Uterus (tissue), 4 donors: ENCODE results near the gene ZNF423. TPM values are rescaled to one million over a fixed set of nuclear protein-coding genes. Genes with fewer than 3 reads are reported as not detected.
A peak's percentile ranks its signal among the peaks of the same experiment; 100 is the strongest.

Experiments used
- DNase-seq, 2 donors: peaks; one replicate each; pipeline ENCODE4 v3.0.0-alpha.2; 2019 to 2020
- H3K27ac ChIP-seq, 2 donors: fragments of 200-600 bp; sonication (generic); 1 replicate in 1 of 2; 2 replicates in 1 of 2; pipeline ENCODE4 v1.5.1; 2016 to 2018
- H3K27me3 ChIP-seq, 2 donors: fragments of 200-600 bp; sonication (generic); one replicate each; pipeline ENCODE4 v1.5.1; 2018 to 2019; ENCODE audit warnings: control low read depth in 1 of 2
- H3K36me3 ChIP-seq, 2 donors: fragments of 200-600 bp; sonication (generic); one replicate each; pipeline ENCODE4 v1.5.1; 2019; ENCODE audit warnings: control low read depth in 1 of 2
- H3K4me1 ChIP-seq, 2 donors: fragments of 200-600 bp; sonication (generic); one replicate each; pipeline ENCODE4 v1.5.1; 2018 to 2019; ENCODE audit warnings: control low read depth in 1 of 2
- H3K4me3 ChIP-seq, 2 donors: fragments of 200-600 bp; sonication (generic); 1 replicate in 1 of 2; 2 replicates in 1 of 2; pipeline ENCODE4 v1.5.1; 2018 to 2019; ENCODE audit warnings: mild to moderate bottlenecking in 1 of 2
- H3K9me3 ChIP-seq, 2 donors: fragments of 200-600 bp; sonication (generic); one replicate each; pipeline ENCODE4 v1.5.1; 2019; ENCODE audit warnings: control low read depth in 1 of 2
- POLR2A ChIP-seq, 2 donors: fragments of 450-650 bp; IDR thresholded peaks; one replicate each; pipeline ENCODE4 v1.6.1; 2016; ENCODE audit warnings: antibody characterized with exemption in 2 of 2, mild to moderate bottlenecking in 1 of 2, moderate library complexity in 1 of 2
- intact Hi-C: fragments of 100-400 bp; cut with DNase I; formaldehyde crosslinking; loops from one replicate; pipeline ENCODE4 v1.15.1; 2023; ENCODE audit warnings: low total_unique reads
- total RNA-seq, 4 donors: library from RNA; depleted of rRNA in 3 of 4; stranded (reverse); fragments of >200 nt in 3 of 4; gene quantifications; one replicate each; pipeline versions ENCODE4 v1.1.0 to v1.2.4, GENCODE V29; 2014 to 2023
- TF ChIP-seq, protein P1 (sequence below), 4 experiments: fragments of 200-600 bp in 2 of 4; fragments of 450-650 bp in 2 of 4; sonication (generic) in 2 of 4; IDR thresholded peaks; one replicate each; pipeline ENCODE4 v1.5.1; 2016 to 2019; ENCODE audit warnings: antibody characterized with exemption in 4 of 4, mild to moderate bottlenecking in 2 of 4, moderate library complexity in 1 of 4
- donor health status: DM: yes; HTN: yes; CAD: no.

ZNF423 gene
- total RNA-seq, 4 donors from 2014 or later, result 7.1 to 33.5 (median 14.7) TPM

- Histone ChIP-seq H3K4me1 (no peaks in the 10 kb centered on the region), H3K9me3 (no peaks in the 10 kb centered on the region), H3K36me3 (no peaks in the 10 kb centered on the region), H3K27ac (no peak overlapping the region), H3K4me3 (no peak overlapping the region), H3K27me3 (no peaks in the 10 kb centered on the region)
- no peak for DNase-seq
- TF ChIP-seq POLR2A (IDR thresholded peaks at IDR 0.05), result no peak
- TF ChIP-seq, protein P1, sequence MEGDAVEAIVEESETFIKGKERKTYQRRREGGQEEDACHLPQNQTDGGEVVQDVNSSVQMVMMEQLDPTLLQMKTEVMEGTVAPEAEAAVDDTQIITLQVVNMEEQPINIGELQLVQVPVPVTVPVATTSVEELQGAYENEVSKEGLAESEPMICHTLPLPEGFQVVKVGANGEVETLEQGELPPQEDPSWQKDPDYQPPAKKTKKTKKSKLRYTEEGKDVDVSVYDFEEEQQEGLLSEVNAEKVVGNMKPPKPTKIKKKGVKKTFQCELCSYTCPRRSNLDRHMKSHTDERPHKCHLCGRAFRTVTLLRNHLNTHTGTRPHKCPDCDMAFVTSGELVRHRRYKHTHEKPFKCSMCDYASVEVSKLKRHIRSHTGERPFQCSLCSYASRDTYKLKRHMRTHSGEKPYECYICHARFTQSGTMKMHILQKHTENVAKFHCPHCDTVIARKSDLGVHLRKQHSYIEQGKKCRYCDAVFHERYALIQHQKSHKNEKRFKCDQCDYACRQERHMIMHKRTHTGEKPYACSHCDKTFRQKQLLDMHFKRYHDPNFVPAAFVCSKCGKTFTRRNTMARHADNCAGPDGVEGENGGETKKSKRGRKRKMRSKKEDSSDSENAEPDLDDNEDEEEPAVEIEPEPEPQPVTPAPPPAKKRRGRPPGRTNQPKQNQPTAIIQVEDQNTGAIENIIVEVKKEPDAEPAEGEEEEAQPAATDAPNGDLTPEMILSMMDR (IDR thresholded peaks at IDR 0.05), result no peak
- intact Hi-C loops, result no loop called here
Measured at GRCh38 chr16:49531425-49531824, 324.5 kb downstream of the ZNF423 start.

GRCh38 chr16:49530427-49530970 lies 325.4 kb downstream of the ZNF423 start:
- intact Hi-C loops, result no loop called here

GRCh38 chr16:49529411-49530045 lies 326.4 kb downstream of the ZNF423 start:
- TF ChIP-seq, protein P1 (IDR thresholded peaks at IDR 0.05), result no peak
- no peak for TF ChIP-seq POLR2A (IDR thresholded peaks at IDR 0.05)
- no peaks in the 10 kb centered on the region for H3K4me1 ChIP-seq
- intact Hi-C loops, result no loop called here
- H3K4me3 ChIP-seq, result no peak overlapping the region
- H3K9me3 ChIP-seq, result no peaks in the 10 kb centered on the region
- no peaks in the 10 kb centered on the region for H3K27me3 ChIP-seq
- H3K36me3 ChIP-seq, result no peaks in the 10 kb centered on the region
- no peak overlapping the region for H3K27ac ChIP-seq
- DNase-seq, result no peak

More at GRCh38 chr16:49530427-49530970, 325.4 kb downstream of the ZNF423 start:
- no peak overlapping the region for H3K4me3 ChIP-seq
- H3K27me3 ChIP-seq, result no peaks in the 10 kb centered on the region
- TF ChIP-seq POLR2A (IDR thresholded peaks at IDR 0.05), result no peak
- TF ChIP-seq, protein P1 (IDR thresholded peaks at IDR 0.05), result no peak
- H3K9me3 ChIP-seq, result no peaks in the 10 kb centered on the region
- no peak overlapping the region for H3K27ac ChIP-seq
- no peaks in the 10 kb centered on the region for H3K4me1 ChIP-seq
- no peaks in the 10 kb centered on the region for H3K36me3 ChIP-seq
- no peak for DNase-seq

- Histone ChIP-seq H3K9me3 (no peaks in the 10 kb centered on the region), H3K4me3 (no peak overlapping the region), H3K27me3 (no peaks in the 10 kb centered on the region), H3K27ac (peak overlapping the region; percentile 31 to 41), H3K4me1 (no peaks in the 10 kb centered on the region), H3K36me3 (no peaks in the 10 kb centered on the region)
- TF ChIP-seq, protein P1 (IDR thresholded peaks at IDR 0.05), result no peak
- TF ChIP-seq POLR2A (IDR thresholded peaks at IDR 0.05), result no peak
- no peak for DNase-seq
- intact Hi-C loops, result no loop called here
Measured at GRCh38 chr16:49528866-49529288, 327.0 kb downstream of the ZNF423 start.

DNA sequence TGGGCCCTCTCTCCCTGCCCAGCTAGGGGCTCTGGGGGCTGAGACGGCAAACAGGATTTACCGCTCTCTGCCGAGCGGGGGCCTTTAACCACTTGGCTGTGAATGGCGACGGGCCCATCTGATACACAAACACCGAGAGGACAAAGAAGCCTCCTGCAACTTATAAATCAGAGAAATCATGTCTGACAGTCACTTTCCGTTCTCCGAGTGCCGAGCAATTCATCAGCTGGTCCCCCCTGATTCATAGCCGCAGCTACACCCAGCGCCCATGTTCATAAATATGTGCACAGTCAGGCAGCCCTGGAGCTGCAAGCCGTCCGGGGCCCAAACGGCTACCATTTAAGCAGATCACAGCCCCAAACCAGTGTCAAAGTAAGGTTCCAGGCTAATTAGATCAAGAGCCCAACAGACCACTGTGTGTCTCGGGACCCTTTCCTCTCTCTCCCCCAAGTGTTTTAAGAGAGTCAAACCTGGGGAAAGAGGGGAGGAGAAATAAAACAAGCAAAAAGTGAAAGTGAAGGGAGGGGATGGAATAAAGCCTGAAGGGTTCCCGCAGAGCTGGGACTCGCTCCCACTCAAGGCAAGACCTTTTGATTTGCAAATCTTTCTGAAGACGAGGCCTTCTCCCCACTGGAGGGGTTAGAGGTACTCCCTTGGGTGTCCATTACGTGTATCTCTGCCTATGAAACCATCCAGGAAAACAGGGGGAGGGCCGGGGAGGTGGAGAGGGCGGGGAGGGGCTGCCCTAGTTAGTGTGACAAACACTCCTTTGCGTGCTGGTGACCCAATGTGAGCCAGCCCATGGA lies 327.6 kb downstream of the ZNF423 start:
- TF ChIP-seq POLR2A (IDR thresholded peaks at IDR 0.05), result no peak
- TF ChIP-seq, protein P1 (IDR thresholded peaks at IDR 0.05), result no peak
- H3K4me3 ChIP-seq, result peak overlapping the region; percentile 14 to 22
- H3K27ac ChIP-seq, result peak overlapping the region; percentile 31 to 41
- H3K36me3 ChIP-seq, result no peaks in the 10 kb centered on the region
- intact Hi-C loops, result no loop called here
- no peaks in the 10 kb centered on the region for H3K27me3 ChIP-seq
- H3K4me1 ChIP-seq, result no peaks in the 10 kb centered on the region
- H3K9me3 ChIP-seq, result no peaks in the 10 kb centered on the region
- DNase-seq, result peak; percentile 38 to 46
